GM18520 (cell line): Measurements from ENCODE around the gene NAA38.
A peak's percentile ranks its signal among the peaks of the same experiment; 100 is the strongest.

Experiments
- ATAC-seq: cut with Tn5 transposase; IDR thresholded peaks from one replicate; pipeline ENCODE4 v1.9.1; 2021; ENCODE audit not compliant: unreplicated experiment

The NAA38 gene

GRCh38 chr17:7852919-7853690, 4.3 kb downstream of the NAA38 start:
- ATAC-seq, result no peak

GRCh38 chr17:7852262-7852670, 5.1 kb downstream of the NAA38 start:
- ATAC-seq, result no peak

- ATAC-seq, result peak; percentile 75
Observed at GRCh38 chr17:7851438-7852261, 5.7 kb downstream of the NAA38 start.

GRCh38 chr17:7850701-7851437, 6.5 kb downstream of the NAA38 start:
- no peak for ATAC-seq

GRCh38 chr17:7849751-7850504, 7.4 kb downstream of the NAA38 start:
- ATAC-seq, result no peak

- no peak for ATAC-seq
Observed at GRCh38 chr17:7849130-7849750, 8.1 kb downstream of the NAA38 start.

- no peak for ATAC-seq
Observed at GRCh38 chr17:7848739-7849129, 8.6 kb downstream of the NAA38 start.

- ATAC-seq, result no peak
Observed at GRCh38 chr17:7848131-7848579, 9.2 kb downstream of the NAA38 start.

GRCh38 chr17:7846765-7847661, 10.3 kb downstream of the NAA38 start:
- no peak for ATAC-seq

- no peak for ATAC-seq
Observed at GRCh38 chr17:7846063-7846735, 11.2 kb downstream of the NAA38 start.

GRCh38 chr17:7845359-7846062, 11.8 kb downstream of the NAA38 start:
- ATAC-seq, result no peak

GRCh38 chr17:7844292-7845154, 12.8 kb downstream of the NAA38 start:
- ATAC-seq, result peak; percentile 53

GRCh38 chr17:7843536-7844291, 13.6 kb downstream of the NAA38 start:
- ATAC-seq, result no peak

- no peak for ATAC-seq
Observed at GRCh38 chr17:7843257-7843535, 14.2 kb downstream of the NAA38 start.

- ATAC-seq, result peak; percentile 20
Observed at GRCh38 chr17:7842380-7843256, 14.7 kb downstream of the NAA38 start.

GRCh38 chr17:7841915-7842379, 15.4 kb downstream of the NAA38 start:
- ATAC-seq, result peak; percentile 9
